Skin epidermis (tissue), 12 donors: ENCODE data around the gene TFAP2A.
A peak's percentile ranks its signal among the peaks of the same experiment; 100 is the strongest.

Experiments
- H3K27ac ChIP-seq, 21 experiments: fragments of 200-600 bp; sonication (generic) in 11 of 21; one replicate each; pipeline ENCODE4 v1.5.0; 2020; ENCODE audit warnings: mild to moderate bottlenecking in 3 of 21, inconsistent platforms in 2 of 21, moderate library complexity in 2 of 21
- H3K4me3 ChIP-seq, 7 experiments: fragments of 200-600 bp; sonication (generic) in 2 of 7; one replicate each; pipeline ENCODE4 v1.5.0; 2020; ENCODE audit warnings: inconsistent platforms in 2 of 7, mild to moderate bottlenecking in 2 of 7, moderate library complexity in 1 of 7

The TFAP2A gene

DNA sequence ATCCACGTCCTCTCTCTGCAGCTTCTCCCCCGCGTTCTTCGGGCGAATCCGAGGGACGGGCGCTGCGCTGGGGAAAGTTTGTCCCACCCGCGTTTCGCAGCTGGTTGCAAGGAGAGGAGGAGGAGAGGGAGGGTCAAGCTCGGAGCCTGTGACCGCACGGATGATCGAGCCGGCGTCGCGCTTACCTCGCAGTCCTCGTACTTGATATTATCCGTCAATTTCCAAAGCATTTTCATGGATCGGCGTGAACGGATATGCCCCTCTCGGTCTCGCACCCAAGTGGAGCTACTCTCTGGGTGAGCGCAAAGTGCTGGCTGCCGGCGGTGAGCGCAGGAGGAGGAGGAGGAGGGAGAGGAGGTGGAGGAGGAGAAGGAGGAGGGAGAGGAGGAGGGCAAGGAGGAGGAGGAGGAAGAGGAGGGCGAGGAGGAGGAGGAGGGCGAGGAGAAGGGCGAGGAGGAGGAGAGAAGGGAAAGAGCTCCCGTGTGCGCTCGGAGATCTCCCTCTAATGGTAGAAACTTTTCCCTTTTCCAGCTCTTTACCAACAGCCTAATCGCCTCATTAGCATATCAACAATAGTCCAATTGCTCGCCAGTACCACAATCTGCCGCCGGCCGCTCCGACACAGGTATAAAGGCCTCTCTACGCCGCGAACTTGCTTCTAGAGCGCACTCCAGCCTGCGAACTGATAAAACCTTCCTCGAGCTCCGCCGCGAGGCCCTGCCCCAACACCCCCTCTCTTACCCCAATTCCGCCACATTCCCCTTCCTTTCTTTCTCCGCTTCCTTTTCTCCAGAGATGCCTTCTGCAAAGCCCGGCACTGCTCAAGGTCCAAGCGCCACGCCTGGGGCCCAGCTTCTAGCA is at the start of gene TFAP2A:
Gene TFAP2A (minus strand): TSS at position 319 of the 861 bp plus-strand sequence. CDS start 83 bp downstream, at position 236.
- Histone ChIP-seq H3K4me3 (peak within 1 kb of the TSS; percentile 57 to 78 (median 66)), H3K27ac (peak within 1 kb of the TSS; percentile 20 to 98 (median 91))

DNA sequence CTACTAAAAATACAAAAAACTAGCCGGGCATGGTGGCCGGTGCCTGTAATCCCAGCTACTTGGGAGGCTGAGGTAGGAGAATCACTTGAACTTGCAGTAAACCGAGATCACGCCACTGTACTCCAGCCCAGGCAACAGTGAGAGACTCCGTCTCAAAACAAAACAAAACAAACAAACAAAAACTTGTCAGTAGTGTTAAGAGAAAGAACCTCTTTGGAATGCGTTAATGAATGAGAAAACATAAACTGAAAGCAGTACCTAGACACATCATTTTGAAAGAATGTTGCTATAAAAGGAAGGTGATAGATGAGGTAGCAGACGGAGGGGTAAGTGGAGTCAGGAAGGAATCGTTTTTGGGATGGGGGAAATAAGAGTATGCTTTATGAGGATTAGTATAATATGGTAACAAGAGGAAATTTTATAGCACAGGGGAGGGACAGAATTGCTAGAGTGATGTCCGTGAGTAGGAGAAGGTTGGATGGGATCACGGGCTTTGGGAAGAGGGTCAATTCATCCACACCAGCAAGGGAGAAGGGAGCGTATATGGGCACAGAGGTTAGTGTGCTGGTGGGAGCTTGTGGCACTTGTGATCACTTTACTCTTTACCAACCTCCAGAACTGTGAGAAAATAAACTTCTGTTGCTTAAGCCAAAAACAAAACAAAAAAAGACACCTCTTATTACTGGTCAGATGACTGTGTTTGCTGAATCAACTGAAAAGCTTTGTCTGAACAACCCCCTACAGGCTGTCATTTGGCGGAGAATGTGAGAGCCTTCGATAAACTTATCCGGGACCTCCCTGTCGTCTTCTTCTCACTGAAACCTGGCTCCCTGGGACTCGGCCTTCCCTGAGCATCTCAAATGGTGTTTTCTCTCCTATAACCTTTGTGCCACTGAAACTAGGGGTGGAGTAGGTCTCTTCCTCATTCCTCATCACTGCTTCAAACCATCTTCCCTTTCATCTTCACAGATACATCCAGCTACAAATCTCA is 48.9 kb upstream of the TFAP2A start:
- Histone ChIP-seq H3K4me3 (no peak overlapping the region), H3K27ac (no peak overlapping the region)

DNA sequence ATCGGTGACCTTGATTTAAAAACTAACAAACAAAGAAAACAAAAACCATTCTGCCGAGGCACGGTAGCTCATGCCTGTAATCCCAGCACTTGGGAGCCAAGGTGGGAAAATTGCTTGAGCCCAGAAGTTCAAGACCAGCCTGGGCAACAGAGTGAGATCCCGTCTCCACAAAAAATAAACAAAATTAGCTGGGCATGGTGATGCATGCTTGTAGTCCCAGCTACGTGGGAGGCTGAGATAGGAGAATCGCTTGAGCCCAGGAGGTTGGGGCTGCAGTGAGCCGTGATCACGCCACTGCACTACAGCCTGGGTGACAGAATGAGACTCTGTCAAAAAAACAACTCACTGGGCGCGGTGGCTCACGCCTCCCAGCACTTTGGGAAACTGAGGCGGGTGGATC is 48.2 kb upstream of the TFAP2A start:
- H3K27ac ChIP-seq = no peak overlapping the region
- H3K4me3 ChIP-seq = no peak overlapping the region

DNA sequence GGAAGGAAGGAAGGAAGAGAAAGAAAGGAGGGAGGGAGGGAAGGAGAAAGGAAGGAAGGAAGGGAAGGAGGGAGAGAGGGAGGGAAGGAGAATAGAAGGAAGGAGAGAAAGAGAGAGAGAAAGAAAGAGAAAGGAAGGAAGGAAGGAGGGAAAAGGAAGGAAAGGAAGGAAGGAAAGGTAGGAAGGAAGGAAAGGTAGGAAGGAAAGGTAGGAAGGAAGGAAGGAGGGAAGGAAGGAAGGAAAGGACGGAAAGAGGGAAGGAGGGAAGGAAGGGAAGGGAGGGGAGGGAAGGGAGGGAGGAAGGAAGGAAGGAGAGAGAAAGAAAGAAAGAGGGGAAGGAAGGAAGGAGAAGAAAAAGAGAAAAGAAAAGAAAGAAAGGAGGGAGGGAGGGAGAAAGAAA is 47.0 kb upstream of the TFAP2A start:
- Histone ChIP-seq H3K4me3 (no peak overlapping the region), H3K27ac (no peak overlapping the region)

DNA sequence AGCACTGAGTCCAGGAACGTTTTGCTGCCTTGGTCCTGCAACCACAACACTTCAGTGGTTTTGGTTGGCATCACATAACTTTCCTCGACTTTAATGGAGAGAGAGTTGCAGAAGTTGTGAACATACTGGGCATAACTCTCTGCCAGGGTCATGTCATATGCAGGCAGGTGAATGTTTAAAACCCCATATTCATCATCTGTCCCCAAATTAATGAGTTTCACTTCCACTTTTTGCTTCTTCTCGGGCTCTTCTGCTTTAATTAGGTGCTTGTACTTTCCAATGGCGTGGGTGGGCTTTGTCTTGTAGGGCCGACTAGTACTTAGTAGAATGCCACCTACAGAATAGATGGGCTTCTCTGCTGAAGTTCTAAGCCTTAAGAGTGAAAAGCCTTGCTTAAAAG is 45.2 kb upstream of the TFAP2A start:
- Histone ChIP-seq H3K27ac (no peak overlapping the region), H3K4me3 (no peak overlapping the region)

DNA sequence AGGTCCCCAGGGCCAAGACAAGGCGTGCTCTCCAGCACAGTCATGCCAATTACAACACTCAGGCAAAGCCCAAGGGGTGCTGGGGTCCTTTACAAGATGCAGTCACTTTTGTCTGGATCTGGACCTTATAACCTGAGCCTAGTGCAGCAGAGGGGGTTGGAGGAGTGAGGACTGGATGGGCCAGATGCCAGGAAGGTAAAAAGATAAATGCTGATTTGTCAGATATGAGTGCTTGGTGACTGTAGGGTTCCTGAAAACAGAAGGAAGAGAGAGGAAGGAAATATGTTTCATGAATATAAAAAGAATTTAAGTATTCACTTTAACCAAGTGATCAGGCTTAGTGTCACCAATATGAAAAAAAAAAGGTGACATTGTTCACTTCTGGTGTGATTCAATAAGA is 43.4 kb upstream of the TFAP2A start:
- H3K4me3 ChIP-seq = no peak overlapping the region

DNA sequence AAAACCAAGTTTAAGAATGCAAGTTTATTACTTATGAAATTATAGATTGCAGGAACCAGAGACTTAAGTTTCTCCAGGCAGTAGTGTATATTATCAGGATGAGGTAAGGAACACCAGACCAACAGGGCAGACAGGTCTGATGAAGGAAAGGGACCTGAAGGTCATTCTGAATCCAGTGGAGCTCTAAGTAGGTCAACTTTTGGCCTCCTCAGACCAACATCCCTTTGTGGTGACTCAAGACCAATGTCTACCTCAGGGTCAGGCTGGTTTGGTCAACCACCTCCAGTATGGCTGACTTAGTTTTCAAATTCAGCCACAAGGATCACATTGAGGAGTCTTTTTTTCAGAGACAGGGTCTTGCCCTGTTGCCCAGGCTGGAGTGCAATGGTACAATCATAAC is 38.7 kb upstream of the TFAP2A start:
- Histone ChIP-seq H3K27ac (no peak overlapping the region), H3K4me3 (no peak overlapping the region)

More for the DNA sequence above, 43.4 kb upstream of the TFAP2A start:
- no peak overlapping the region for H3K27ac ChIP-seq

DNA sequence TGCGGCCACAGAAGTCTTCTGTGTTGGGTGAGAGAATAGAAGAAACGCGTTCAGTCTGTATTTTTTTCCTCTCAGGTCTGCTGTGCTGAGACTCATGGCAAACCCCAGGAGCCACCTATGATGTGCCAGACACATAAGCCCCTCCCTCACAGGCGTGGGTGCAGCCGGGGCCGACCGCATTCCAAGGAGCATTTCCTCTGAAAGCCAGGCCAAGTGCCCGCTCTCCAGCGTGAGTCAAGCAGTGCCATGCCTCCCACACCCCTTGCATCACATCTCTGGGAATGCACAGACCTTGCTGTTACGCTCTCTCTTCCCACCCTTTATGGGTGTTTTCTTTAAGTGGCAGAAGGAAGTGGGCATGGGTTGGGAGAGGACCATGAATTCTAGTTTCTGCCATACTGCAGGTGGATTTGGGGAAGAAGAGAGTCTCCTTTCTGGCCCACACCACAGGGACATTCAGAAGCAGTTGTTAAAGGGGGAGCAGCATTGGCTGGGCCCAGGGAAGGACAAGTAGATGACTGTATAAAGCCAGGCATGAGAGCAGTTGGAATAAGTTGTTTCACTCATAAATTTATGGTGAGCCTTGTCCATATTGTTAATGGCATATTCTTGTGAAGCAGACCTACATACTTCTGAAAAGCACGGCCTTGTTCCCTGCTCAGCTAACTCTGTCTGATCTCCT is 37.1 kb upstream of the TFAP2A start:
- H3K4me3 ChIP-seq = no peak overlapping the region
- peak overlapping the region in 16 of 21 experiments; percentile 13 to 81 (median 60) for H3K27ac ChIP-seq

DNA sequence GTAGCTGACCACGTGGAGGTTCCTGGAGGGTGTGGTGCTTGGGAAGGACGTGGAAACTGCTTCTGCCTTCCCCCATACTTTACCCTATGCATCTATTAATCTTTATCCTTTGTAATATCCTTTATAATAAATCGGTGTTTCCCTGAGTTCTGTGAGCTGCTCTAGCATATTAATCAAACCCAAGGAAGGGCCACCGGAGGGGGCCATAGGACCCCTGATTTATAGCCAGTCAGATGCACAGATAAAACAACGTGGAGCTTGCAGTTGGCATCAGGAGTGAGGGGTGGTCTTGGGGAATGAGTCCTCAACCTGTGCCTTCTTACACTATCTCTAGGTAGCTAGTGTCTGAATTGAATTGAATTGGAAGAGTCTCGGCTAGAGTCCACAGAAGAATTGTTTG is 36.5 kb upstream of the TFAP2A start:
- Histone ChIP-seq H3K27ac (peak overlapping the region in 16 of 21 experiments; percentile 4 to 81 (median 56)), H3K4me3 (no peak overlapping the region)

DNA sequence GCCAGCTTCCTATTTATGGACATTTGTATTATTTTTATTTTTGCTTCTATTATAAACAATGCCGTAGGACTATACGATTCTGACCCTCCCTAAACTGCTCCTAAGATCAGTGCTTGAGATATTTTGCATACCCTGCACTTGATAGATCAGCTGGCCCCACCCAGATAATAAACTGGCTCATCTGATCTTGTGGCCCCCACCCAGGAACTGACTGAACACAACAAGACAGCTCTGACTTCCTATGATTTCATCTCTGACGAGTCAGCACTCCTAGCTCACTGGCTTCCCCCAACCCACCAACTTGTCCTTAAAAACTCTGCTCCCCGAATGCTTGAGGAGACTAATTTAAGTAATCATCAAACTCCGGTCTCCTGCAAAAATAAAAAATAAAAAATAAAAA is 34.9 kb upstream of the TFAP2A start:
- no peak overlapping the region for H3K27ac ChIP-seq
- H3K4me3 ChIP-seq = no peak overlapping the region

DNA sequence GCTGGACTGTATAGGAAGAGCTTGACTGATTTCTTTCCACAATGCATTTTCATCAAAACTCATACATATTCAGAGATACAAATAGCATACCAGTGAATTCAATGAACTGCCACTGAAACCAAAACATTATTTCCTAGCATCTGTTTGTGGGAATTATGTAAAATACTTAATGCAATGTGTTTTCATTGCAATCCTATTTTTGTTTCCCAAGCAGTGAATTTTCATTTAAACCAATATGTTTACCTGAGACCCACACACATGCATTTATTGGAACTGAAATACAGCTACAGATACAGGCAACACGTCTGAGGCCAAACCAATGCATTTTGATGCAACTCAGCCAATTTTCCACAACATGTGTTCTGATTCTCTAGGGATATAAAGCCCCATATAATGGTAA is 33.2 kb upstream of the TFAP2A start:
- H3K27ac ChIP-seq = no peak overlapping the region
- no peak overlapping the region for H3K4me3 ChIP-seq

DNA sequence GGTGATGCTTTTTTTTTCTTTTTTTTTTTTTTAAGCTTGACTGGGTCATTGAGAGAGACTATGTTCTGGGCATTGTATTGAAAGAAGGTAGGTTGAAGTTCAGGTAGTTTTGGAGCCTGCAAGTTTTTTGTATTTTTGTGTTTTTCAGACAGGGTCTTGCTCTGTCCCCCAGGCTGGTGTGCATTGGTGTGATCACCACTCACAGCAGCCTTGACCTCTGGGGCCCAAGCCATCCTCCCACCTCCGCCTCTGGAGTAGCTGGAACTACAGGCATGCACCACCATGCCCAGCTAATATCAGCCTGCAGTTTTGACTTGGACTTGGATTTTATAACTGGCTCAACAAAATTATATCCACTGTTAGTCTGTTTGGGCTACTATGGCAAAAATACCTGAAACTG is 31.7 kb upstream of the TFAP2A start:
- Histone ChIP-seq H3K27ac (no peak overlapping the region), H3K4me3 (no peak overlapping the region)

DNA sequence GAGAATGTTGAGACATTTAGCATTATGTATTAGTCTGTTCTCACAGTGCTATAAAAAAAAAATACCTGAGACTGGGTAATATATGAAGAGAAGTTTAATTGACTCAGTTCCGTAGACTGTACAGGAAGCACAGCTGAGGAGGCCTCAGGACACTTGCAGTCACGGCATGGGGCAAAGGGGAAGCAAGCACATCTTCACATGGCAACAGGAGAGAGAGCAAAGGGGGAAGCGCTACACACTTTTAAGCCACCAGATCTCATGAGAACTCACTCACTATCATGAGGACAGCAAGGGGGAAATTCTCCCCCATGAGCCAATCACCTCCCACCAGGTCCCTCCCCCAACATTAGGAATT is 26.8 kb upstream of the TFAP2A start:
- H3K27ac ChIP-seq = peak overlapping the region in 7 of 21 experiments; percentile 2 to 79 (median 52)
- no peak overlapping the region for H3K4me3 ChIP-seq

DNA sequence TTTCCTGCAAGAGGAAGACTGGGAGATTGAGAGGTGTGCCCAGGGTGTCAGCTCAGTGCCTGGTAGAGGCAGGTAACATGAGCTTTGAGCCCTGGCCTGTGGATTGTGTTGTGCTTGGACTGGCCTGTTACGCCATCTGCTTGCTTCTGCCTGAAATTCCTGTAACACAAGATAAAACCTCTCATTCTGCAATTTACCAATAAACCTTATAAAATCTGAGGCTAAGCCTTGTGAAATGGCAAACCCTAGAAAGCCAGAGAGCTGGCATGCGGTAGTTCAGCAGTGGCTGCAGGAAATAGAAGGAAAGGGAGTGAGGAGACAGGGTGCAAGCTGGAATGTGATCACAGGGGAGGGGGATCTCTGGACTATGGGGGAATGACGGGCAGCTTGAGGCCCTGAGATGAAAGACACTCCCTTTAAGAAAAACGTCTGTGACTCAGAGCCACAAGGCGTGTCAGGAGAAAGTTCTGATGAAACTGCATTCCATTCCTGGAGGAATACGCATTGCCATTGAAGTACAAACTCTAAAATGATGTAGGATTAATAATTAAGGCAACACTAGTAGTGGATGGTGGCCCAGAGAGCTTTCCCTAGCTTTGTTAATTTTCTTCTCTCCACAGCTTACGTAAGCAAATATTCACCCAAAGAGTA is 26.3 kb upstream of the TFAP2A start:
- H3K27ac ChIP-seq = peak overlapping the region in 14 of 21 experiments; percentile 29 to 79 (median 55)

DNA sequence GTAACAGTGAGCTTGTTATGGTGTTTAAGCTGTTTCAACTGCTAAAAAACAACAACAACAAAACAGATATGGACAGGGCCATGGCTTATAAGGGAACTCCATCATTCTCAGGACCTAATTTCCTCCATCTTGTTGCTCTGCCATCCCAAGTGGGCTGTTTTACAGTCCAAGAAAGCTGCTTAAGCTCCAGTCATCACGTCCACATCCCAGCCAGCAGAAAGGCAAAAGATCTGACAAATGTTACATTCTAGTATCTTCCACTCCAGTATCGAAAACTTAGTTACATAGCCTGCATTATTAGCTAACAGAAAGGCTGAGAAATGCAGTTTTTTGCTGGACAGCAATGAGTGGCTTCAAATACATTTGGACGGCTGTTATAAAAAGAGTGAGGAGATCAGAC is 23.0 kb upstream of the TFAP2A start:
- H3K4me3 ChIP-seq = no peak overlapping the region
- no peak overlapping the region for H3K27ac ChIP-seq

More for the DNA sequence above, 26.3 kb upstream of the TFAP2A start:
- no peak overlapping the region for H3K4me3 ChIP-seq

DNA sequence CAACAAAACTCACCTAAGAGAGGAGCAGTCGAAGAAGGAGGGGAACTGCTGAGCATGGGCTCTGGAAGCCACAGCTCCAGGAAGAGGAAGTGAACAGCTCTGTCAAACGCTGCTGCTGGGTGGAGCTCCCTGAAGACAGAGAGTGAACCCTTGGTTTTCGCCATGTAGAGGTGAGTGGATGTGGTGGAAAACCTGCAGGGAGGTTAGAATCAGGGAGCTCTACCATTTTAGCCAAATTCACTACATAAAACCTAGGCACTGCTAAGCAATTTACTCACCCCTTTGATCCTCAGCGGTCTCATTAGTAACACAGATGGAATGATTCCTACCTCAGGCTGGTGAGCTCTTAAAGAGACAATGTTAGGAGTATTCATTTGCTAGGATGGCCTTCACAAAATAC is 19.4 kb upstream of the TFAP2A start:
- Histone ChIP-seq H3K27ac (peak overlapping the region in 9 of 21 experiments; percentile 8 to 65 (median 40)), H3K4me3 (no peak overlapping the region)

DNA sequence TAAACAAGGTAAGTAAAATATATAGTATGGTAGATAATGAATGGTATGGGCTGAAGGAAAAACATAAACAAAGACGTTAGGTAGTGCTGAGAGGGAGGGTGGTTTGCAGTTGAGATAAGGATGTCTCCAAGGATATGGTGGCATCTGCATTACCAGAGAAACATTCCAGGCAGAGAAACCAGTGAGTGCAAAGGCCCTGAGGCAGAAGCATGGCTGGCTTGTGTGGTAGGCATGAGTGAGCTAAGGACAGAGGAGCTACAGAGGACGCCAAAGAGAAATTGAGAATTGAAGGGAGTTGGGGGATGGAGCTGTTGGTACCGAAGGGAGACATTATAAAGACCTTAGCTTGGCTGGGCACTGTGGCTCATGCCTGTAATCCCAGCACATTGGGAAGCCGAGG is 18.4 kb upstream of the TFAP2A start:
- no peak overlapping the region for H3K4me3 ChIP-seq
- no peak overlapping the region for H3K27ac ChIP-seq

DNA sequence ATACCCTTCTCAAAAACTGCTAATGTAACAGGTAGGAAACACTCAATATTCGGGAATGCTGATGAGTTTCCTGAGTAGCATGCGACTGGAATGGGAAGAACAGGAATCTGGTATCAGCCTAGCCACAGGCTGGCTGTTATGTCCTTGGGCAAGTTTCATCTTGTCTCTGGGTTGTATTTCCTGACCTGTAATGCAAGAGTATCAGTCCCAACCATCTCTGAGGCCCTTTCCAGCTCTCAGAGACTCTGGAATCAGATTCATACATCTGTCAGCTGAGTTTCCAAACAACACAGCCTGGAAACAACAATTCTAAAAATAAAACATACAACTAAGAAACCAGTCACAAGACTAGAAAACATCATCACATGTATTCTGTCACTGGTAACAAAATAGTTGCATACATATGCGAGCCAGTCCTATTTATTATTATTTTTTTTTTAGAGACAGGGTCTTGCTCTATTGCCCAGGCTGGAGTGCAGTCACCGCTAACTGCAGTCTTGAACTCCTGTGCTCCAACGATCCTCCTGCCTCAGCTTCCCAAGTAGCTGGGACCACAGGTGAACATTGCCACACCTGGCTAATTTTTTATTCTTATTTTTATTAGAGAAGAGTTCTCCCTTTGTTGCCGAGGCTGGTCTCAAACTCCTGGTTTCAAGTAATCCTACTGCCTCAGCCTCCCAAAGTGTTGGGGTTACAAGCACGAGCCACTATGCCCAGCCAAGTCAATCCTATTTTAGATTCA is 16.7 kb upstream of the TFAP2A start:
- Histone ChIP-seq H3K27ac (peak overlapping the region in 4 of 21 experiments; percentile 4 to 49 (median 34)), H3K4me3 (no peak overlapping the region)
